ENCODE data around the gene NKAIN2.

DNA sequence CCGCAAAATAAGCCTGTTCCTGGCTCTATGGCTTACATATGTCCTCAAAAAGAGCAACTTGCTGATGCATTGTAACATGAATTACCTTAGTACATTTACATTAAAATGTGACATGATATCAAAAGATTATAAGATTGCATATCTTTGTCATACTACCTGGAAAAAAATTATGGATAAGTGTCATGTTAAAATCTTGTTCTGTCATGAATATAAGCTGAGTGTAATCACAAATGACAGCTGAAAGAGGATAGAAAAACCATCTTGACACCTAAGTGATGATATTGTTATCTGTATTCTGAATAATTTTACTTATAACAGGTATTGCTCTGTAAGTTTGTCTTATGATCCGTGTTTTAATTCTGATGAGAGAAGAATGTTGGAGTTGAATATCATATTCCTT, 655.6 kb downstream of the NKAIN2 start:
- TF ChIP-seq, protein P1, sequence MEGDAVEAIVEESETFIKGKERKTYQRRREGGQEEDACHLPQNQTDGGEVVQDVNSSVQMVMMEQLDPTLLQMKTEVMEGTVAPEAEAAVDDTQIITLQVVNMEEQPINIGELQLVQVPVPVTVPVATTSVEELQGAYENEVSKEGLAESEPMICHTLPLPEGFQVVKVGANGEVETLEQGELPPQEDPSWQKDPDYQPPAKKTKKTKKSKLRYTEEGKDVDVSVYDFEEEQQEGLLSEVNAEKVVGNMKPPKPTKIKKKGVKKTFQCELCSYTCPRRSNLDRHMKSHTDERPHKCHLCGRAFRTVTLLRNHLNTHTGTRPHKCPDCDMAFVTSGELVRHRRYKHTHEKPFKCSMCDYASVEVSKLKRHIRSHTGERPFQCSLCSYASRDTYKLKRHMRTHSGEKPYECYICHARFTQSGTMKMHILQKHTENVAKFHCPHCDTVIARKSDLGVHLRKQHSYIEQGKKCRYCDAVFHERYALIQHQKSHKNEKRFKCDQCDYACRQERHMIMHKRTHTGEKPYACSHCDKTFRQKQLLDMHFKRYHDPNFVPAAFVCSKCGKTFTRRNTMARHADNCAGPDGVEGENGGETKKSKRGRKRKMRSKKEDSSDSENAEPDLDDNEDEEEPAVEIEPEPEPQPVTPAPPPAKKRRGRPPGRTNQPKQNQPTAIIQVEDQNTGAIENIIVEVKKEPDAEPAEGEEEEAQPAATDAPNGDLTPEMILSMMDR (IDR thresholded peaks at IDR 0.05): no peak
- TF ChIP-seq POLR2A (IDR thresholded peaks at IDR 0.05): no peak
- no peak for TF ChIP-seq POLR2AphosphoS5 (IDR thresholded peaks at IDR 0.05)
- no peak for TF ChIP-seq EP300 (IDR thresholded peaks at IDR 0.05)

Measured in sigmoid colon (tissue), 4 donors.